Suprapubic skin (tissue), 4 donors: ENCODE measurements around the gene PARD3B. TPM values are rescaled to one million over a fixed set of nuclear protein-coding genes. Genes with fewer than 3 reads are reported as not detected.

Source experiments
- DNase-seq, 2 donors: peaks; one replicate each; pipeline ENCODE4 v3.0.0-alpha.2; 2019; ENCODE audit warnings: low spot score in 2 of 2
- H3K27ac ChIP-seq: fragments of 200-600 bp; sonication (generic); one replicate; pipeline ENCODE4 v1.5.1; 2019
- H3K27me3 ChIP-seq: fragments of 200-600 bp; sonication (generic); one replicate; pipeline ENCODE4 v1.5.1; 2019
- H3K36me3 ChIP-seq: fragments of 200-600 bp; sonication (generic); one replicate; pipeline ENCODE4 v1.5.1; 2019
- H3K4me1 ChIP-seq: fragments of 200-600 bp; sonication (generic); one replicate; pipeline ENCODE4 v1.5.1; 2019
- H3K4me3 ChIP-seq: fragments of 200-600 bp; sonication (generic); one replicate; pipeline ENCODE4 v1.5.1; 2019; ENCODE audit warnings: mild to moderate bottlenecking
- H3K9me3 ChIP-seq: fragments of 200-600 bp; sonication (generic); one replicate; pipeline ENCODE4 v1.5.1; 2019
- EP300 ChIP-seq: sonication (generic); formaldehyde crosslinking; IDR thresholded peaks from one replicate; pipeline ENCODE4 v1.6.1; 2017; ENCODE audit warnings: antibody characterized with exemption
- POLR2A ChIP-seq, 2 donors: fragments of 450-650 bp; IDR thresholded peaks; one replicate each; pipeline ENCODE4 v1.6.1; 2017; ENCODE audit warnings: antibody characterized with exemption in 2 of 2, mild to moderate bottlenecking in 2 of 2, moderate library complexity in 2 of 2
- POLR2AphosphoS5 ChIP-seq, 3 donors: sonication (generic); formaldehyde crosslinking; IDR thresholded peaks; one replicate each; pipeline ENCODE4 v1.6.1; 2017; ENCODE audit warnings: antibody characterized with exemption in 3 of 3
- WGBS: methylation state at CpG from one replicate; pipeline ENCODE4 v1.1.5; 2018; 5-methylcytosine and 5-hydroxymethylcytosine counted together
- total RNA-seq, 4 donors: library from RNA; depleted of rRNA; stranded (reverse); fragments of >200 nt; gene quantifications; one replicate each; pipeline ENCODE4 v1.1.0, GENCODE V29; 2016
- TF ChIP-seq, protein P1 (sequence below), 2 donors: fragments of 200-600 bp in 1 of 2; fragments of 450-650 bp in 1 of 2; sonication (generic) in 1 of 2; IDR thresholded peaks; one replicate each; pipeline ENCODE4 v1.5.1; 2016 to 2019; ENCODE audit warnings: antibody characterized with exemption in 2 of 2, mild to moderate bottlenecking in 1 of 2, moderate library complexity in 1 of 2

Gene PARD3B
- total RNA-seq, 4 donors from 2014 or later, result 12.5 to 18.9 (median 15.5) TPM

DNA sequence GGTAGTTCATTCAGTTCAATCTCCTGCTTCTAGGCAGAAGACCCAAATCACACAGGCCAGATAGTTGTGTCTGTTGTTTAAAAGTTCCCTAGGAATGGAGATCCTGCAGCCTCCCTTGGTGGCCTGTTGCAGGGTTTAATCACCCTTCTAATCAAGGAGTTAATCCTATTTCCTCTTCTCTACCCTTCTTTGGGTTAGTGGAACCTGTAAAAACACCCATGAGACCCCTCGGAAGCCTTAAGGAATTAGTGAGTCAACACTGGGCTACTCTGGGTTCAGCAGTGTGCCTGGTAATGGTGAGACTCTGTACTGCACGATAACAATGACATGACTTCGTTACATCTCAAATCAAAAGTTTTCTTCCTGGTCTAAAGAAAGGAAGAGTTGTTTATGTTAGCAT, 919.4 kb downstream of the PARD3B start:
- no peaks in the 10 kb centered on the region for H3K4me1 ChIP-seq
- DNase-seq, result no peak
- 94% methylated on average over 3 of the region's 3 CpGs for WGBS
- no peak overlapping the region for H3K4me3 ChIP-seq
- no peaks in the 10 kb centered on the region for H3K9me3 ChIP-seq
- H3K36me3 ChIP-seq, result no peaks in the 10 kb centered on the region
- H3K27me3 ChIP-seq, result no peaks in the 10 kb centered on the region
- TF ChIP-seq POLR2AphosphoS5 (IDR thresholded peaks at IDR 0.05) (no peak), POLR2A (IDR thresholded peaks at IDR 0.05) (no peak), EP300 (no peak)
- TF ChIP-seq, protein P1, sequence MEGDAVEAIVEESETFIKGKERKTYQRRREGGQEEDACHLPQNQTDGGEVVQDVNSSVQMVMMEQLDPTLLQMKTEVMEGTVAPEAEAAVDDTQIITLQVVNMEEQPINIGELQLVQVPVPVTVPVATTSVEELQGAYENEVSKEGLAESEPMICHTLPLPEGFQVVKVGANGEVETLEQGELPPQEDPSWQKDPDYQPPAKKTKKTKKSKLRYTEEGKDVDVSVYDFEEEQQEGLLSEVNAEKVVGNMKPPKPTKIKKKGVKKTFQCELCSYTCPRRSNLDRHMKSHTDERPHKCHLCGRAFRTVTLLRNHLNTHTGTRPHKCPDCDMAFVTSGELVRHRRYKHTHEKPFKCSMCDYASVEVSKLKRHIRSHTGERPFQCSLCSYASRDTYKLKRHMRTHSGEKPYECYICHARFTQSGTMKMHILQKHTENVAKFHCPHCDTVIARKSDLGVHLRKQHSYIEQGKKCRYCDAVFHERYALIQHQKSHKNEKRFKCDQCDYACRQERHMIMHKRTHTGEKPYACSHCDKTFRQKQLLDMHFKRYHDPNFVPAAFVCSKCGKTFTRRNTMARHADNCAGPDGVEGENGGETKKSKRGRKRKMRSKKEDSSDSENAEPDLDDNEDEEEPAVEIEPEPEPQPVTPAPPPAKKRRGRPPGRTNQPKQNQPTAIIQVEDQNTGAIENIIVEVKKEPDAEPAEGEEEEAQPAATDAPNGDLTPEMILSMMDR (IDR thresholded peaks at IDR 0.05), result no peak
- no peak overlapping the region for H3K27ac ChIP-seq

DNA sequence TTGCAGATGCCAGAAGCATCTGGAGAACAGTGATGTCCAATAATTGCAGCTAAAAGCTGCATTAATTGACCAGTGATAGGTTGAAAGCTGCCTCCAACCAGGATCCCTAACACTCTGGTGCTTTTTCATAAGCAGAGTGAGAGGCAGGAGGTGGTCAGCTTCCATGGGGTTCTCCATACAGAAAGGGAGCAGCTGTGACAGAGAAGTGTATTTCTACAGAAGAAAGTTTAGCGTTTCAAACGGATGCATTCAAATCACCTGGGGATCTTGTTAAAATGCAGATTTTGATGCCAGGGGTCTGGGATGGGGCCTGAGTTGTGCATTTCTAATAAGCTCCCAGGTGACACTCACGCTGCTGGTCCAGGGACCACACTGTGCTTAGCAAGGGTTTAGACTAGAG, 920.5 kb downstream of the PARD3B start:
- Histone ChIP-seq H3K36me3 (no peaks in the 10 kb centered on the region), H3K27me3 (no peaks in the 10 kb centered on the region), H3K9me3 (no peaks in the 10 kb centered on the region), H3K27ac (no peak overlapping the region), H3K4me1 (no peaks in the 10 kb centered on the region), H3K4me3 (no peak overlapping the region)
- TF ChIP-seq POLR2A (IDR thresholded peaks at IDR 0.05), result no peak
- TF ChIP-seq EP300, result no peak
- no peak for TF ChIP-seq POLR2AphosphoS5 (IDR thresholded peaks at IDR 0.05)
- TF ChIP-seq, protein P1 (IDR thresholded peaks at IDR 0.05), result no peak
- 84% methylated on average over 3 of the region's 3 CpGs for WGBS
- no peak for DNase-seq

DNA sequence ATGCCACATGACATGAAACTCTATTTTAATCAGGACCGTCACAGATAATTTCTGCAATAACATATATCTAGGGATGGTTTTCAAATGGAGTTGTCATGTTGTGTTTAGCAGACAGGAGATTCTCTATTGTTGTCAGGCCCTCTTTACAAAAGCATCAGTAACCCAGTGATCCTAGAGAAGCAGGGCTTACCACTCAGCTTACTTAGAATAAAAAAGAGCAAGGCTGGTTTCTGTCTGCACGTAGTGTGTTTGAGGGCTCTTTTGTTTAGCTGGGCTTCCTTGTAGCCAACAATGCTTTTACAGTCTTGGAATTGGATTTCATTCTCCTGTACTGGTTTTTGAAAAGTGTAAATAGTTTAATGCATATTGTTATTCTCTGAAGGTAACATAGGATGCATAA, 926.5 kb downstream of the PARD3B start:
- DNase-seq, result no peak
- Histone ChIP-seq H3K4me1 (no peaks in the 10 kb centered on the region), H3K27ac (no peak overlapping the region), H3K4me3 (no peak overlapping the region), H3K27me3 (no peaks in the 10 kb centered on the region), H3K9me3 (no peaks in the 10 kb centered on the region), H3K36me3 (no peaks in the 10 kb centered on the region)
- TF ChIP-seq POLR2A (IDR thresholded peaks at IDR 0.05) (no peak), EP300 (no peak), POLR2AphosphoS5 (IDR thresholded peaks at IDR 0.05) (no peak)
- TF ChIP-seq, protein P1 (IDR thresholded peaks at IDR 0.05), result no peak
- WGBS, result 92% methylated on average over 2 of the region's 2 CpGs

DNA sequence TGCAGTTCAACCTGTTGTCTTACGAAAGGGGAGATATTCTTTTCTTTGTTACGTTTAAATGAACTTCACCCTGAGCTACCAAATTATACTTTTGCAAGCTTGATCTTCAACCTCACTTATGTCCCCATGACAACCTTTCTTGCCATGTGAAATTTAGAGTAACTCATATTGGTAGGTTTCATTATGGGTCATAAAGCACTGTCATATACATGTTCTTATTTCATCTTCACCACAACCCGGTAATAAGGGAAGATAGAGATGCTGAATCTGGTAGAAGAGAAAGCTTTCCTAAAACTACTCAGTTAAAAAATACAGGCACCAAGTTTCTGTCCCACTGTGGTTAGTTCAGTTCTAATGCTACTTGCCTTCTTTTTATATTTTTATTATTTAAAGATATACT, 928.5 kb downstream of the PARD3B start:
- H3K27me3 ChIP-seq, result no peaks in the 10 kb centered on the region
- 95% methylated on average over 3 of the region's 3 CpGs for WGBS
- H3K4me3 ChIP-seq, result no peak overlapping the region
- DNase-seq, result no peak
- no peak overlapping the region for H3K27ac ChIP-seq
- no peaks in the 10 kb centered on the region for H3K4me1 ChIP-seq
- TF ChIP-seq POLR2A (IDR thresholded peaks at IDR 0.05) (no peak), POLR2AphosphoS5 (IDR thresholded peaks at IDR 0.05) (no peak), EP300 (no peak)
- TF ChIP-seq, protein P1 (IDR thresholded peaks at IDR 0.05), result no peak
- H3K9me3 ChIP-seq, result no peaks in the 10 kb centered on the region
- H3K36me3 ChIP-seq, result no peaks in the 10 kb centered on the region

DNA sequence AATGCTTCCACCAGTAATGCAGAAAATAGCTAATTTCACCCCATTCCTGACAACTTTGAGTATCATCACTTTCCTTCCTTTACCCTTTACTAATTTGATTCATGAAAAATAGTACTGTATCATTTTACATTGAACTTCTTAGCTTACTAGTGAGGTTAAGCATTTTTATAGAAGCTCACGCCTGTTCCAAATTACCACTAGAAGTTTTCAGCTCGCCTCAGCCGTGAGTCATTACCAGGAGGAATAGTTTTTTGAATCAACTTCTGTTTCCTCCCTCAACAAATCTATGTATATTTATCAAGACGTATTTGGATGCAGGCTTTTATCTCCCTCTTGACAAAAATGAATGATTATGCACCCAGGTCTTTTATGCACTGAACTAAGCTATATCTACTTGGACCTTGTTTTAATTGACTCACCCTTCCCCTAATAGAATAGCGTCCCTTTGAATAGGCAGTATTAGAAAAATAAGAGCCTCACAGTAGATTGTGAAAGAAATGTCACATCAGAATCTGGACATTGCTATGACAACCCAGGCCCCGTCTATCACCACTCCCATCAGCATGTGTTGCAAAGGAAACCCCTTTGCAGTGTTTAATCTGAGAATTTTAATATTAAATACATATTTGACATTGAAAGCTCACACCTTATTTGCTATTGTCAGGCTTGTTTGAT, 929.6 kb downstream of the PARD3B start:
- 59% methylated on average over 6 of the region's 6 CpGs for WGBS
- Histone ChIP-seq H3K4me1 (no peaks in the 10 kb centered on the region), H3K27me3 (no peaks in the 10 kb centered on the region), H3K4me3 (no peak overlapping the region), H3K27ac (no peak overlapping the region), H3K36me3 (no peaks in the 10 kb centered on the region), H3K9me3 (no peaks in the 10 kb centered on the region)
- TF ChIP-seq POLR2A (IDR thresholded peaks at IDR 0.05) (no peak), POLR2AphosphoS5 (IDR thresholded peaks at IDR 0.05) (no peak), EP300 (no peak)
- TF ChIP-seq, protein P1 (IDR thresholded peaks at IDR 0.05), result no peak
- no peak for DNase-seq
